HK-2 (cell line): ENCODE measurements around the gene ADAT2.
"Not testable (repeated sequence)": the region's sequence is repeated elsewhere in the genome, so short reads cannot be mapped to it uniquely, and the experiment has no call there.

Source experiments
- DNase-seq: peaks from one replicate; pipeline ENCODE4 v3.0.0-alpha.2; 2018; ENCODE audit not compliant: unreplicated experiment

The ADAT2 gene

GRCh38 chr6:143450453-143451371, at the start of gene ADAT2, which contains the start of gene PEX3:
ADAT2 (minus strand) TSS chr6:143450695; CDS start chr6:143450658, 37 bp downstream.
PEX3 (plus strand) TSS chr6:143450805; CDS start chr6:143451043, 238 bp downstream.
- DNase-seq, result peak; percentile 96

- DNase-seq, result no peak
Measured at GRCh38 chr6:143498428-143498827, 47.9 kb upstream of the ADAT2 start.

GRCh38 chr6:143496974-143497373, 46.5 kb upstream of the ADAT2 start:
- DNase-seq, result no peak

GRCh38 chr6:143490775-143491174, 40.3 kb upstream of the ADAT2 start:
- no peak for DNase-seq

GRCh38 chr6:143490244-143490643, 39.7 kb upstream of the ADAT2 start:
- no peak for DNase-seq

- no peak for DNase-seq
Measured at GRCh38 chr6:143486752-143487151, 36.3 kb upstream of the ADAT2 start.

- DNase-seq, result no peak
Measured at GRCh38 chr6:143485967-143486366, 35.5 kb upstream of the ADAT2 start.

- DNase-seq, result no peak
Measured at GRCh38 chr6:143482593-143482992, 32.1 kb upstream of the ADAT2 start.

- DNase-seq, result no peak
Measured at GRCh38 chr6:143478479-143479062, 28.1 kb upstream of the ADAT2 start.

- DNase-seq, result no peak
Measured at GRCh38 chr6:143476545-143476944, 26.1 kb upstream of the ADAT2 start.

GRCh38 chr6:143471822-143472221, 21.3 kb upstream of the ADAT2 start:
- DNase-seq, result no peak

- not testable (repeated sequence) for DNase-seq
Measured at GRCh38 chr6:143468823-143469222, 18.3 kb upstream of the ADAT2 start.

- DNase-seq, result no peak
Measured at GRCh38 chr6:143468026-143468425, 17.5 kb upstream of the ADAT2 start.

GRCh38 chr6:143465546-143465945, 15.1 kb upstream of the ADAT2 start:
- no peak for DNase-seq

GRCh38 chr6:143457563-143458359, 7.3 kb upstream of the ADAT2 start:
- DNase-seq, result no peak

GRCh38 chr6:143451531-143451930, 1.0 kb upstream of the ADAT2 start:
- no peak for DNase-seq

GRCh38 chr6:143449714-143450452, 612 bp downstream of the ADAT2 start:
- DNase-seq, result peak; percentile 34

GRCh38 chr6:143449082-143449713, 1.3 kb downstream of the ADAT2 start:
- DNase-seq, result no peak

- not testable (repeated sequence) for DNase-seq
Measured at GRCh38 chr6:143447865-143448264, 2.6 kb downstream of the ADAT2 start.

GRCh38 chr6:143443096-143443495, 7.4 kb downstream of the ADAT2 start:
- DNase-seq, result no peak
